Esophagus muscularis mucosa (tissue), 4 donors: ENCODE data around the gene OGDH.

Experiments used
- EP300 ChIP-seq: sonication (generic); formaldehyde crosslinking; IDR thresholded peaks from one replicate; pipeline ENCODE4 v1.6.1; 2017; ENCODE audit warnings: antibody characterized with exemption
- POLR2A ChIP-seq: fragments of 450-650 bp; IDR thresholded peaks from one replicate; pipeline ENCODE4 v1.6.1; 2017; ENCODE audit warnings: antibody characterized with exemption, moderate library complexity, mild to moderate bottlenecking, low read depth
- POLR2AphosphoS5 ChIP-seq, 2 donors: sonication (generic); formaldehyde crosslinking; IDR thresholded peaks; one replicate each; pipeline ENCODE4 v1.6.1; 2017; ENCODE audit warnings: antibody characterized with exemption in 2 of 2
- TF ChIP-seq, protein P1 (sequence below), 3 experiments: fragments of 200-600 bp in 2 of 3; fragments of 450-650 bp in 1 of 3; sonication (generic) in 2 of 3; IDR thresholded peaks; one replicate each; pipeline ENCODE4 v1.5.1; 2017 to 2019; ENCODE audit warnings: antibody characterized with exemption in 3 of 3, mild to moderate bottlenecking in 2 of 3, moderate library complexity in 1 of 3

DNA sequence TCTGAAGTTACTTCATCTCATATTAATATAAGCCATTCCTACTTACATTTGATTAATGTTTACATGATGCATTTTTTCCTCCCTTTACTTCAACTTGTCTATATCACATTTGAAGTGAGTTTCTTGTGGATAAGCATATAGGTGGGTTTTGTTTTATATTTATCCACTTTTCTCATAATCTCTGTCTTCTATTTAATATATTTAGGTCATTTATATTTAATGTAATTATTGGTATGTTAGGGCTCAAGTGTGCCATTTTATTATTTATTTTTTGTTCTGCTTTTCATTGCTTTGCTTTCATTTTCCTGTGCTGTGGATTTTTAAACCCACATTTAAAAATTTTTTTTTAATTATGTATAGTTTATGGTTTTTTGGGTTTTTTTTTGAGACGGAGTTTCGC is 54.8 kb downstream of the OGDH start:
- TF ChIP-seq, protein P1, sequence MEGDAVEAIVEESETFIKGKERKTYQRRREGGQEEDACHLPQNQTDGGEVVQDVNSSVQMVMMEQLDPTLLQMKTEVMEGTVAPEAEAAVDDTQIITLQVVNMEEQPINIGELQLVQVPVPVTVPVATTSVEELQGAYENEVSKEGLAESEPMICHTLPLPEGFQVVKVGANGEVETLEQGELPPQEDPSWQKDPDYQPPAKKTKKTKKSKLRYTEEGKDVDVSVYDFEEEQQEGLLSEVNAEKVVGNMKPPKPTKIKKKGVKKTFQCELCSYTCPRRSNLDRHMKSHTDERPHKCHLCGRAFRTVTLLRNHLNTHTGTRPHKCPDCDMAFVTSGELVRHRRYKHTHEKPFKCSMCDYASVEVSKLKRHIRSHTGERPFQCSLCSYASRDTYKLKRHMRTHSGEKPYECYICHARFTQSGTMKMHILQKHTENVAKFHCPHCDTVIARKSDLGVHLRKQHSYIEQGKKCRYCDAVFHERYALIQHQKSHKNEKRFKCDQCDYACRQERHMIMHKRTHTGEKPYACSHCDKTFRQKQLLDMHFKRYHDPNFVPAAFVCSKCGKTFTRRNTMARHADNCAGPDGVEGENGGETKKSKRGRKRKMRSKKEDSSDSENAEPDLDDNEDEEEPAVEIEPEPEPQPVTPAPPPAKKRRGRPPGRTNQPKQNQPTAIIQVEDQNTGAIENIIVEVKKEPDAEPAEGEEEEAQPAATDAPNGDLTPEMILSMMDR (IDR thresholded peaks at IDR 0.05) = no peak
- TF ChIP-seq POLR2A (no peak), POLR2AphosphoS5 (IDR thresholded peaks at IDR 0.05) (no peak), EP300 (no peak)
